ENCODE results near the gene ARHGEF11. TPM values are rescaled to one million over a fixed set of nuclear protein-coding genes. Genes with fewer than 3 reads are reported as not detected.

ARHGEF11 gene
- total and polyA plus RNA-seq, 7 donors = 7.0 to 22.8 (median 19.9) TPM

DNA sequence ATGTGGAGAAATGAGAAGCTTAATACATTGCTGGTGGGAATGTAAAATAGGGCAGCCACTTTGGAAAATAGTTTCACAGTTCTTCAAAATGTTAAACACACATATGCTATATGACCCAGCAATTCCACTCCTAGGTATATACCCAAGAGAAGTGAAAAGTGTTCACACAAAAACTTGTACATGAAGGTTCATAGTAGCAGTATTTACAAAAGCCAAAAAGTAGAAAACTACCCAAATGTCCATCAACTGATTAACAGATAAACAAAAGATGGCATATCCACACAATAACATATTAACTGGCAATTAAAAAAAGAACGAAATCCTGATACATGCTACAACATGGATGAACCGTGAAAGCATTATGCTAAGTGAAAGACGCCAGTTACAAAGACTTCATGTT is 33.7 kb downstream of the ARHGEF11 start:
- Histone ChIP-seq H3K9me3 (no peaks in the 10 kb centered on the region), H3K27ac (no peak overlapping the region)

DNA sequence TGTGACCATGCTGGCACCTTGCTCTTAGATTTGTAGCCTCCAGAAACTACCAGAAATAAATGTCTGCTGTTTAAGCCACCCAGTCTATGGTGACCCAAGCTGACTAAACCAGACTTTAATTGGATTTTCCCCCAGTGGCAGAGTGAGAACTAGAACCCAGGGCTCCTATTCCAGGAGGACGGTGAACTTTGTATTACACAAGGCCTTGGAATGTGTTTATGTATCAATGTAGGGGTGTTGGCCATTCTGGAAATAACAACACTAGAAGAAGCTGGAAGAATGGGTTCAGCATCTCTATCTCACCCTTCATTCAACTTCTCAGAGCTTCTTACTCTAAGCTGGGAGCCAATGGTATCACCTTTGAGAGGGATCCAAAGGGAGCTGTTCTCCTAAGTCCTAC is 37.0 kb downstream of the ARHGEF11 start:
- WGBS, 3 donors = 46 to 79% (median 55%) methylated on average over 1 of the region's 1 CpG
- Histone ChIP-seq H3K27ac (no peak overlapping the region), H3K4me1 (peaks cover 9% of the 10 kb centered on the region), H3K4me3 (no peak overlapping the region), H3K27me3 (ENCODE audit: insufficient read depth in 3 of 3, low read length in 2 of 3) (no peaks in the 10 kb centered on the region), H3K36me3 (ENCODE audit: insufficient read depth in 1 of 2, low read depth in 1 of 2) (no peaks in the 10 kb centered on the region), H3K9me3 (no peaks in the 10 kb centered on the region)
- ATAC-seq (no peak), DNase-seq (no peak)
- TF ChIP-seq, protein P1, sequence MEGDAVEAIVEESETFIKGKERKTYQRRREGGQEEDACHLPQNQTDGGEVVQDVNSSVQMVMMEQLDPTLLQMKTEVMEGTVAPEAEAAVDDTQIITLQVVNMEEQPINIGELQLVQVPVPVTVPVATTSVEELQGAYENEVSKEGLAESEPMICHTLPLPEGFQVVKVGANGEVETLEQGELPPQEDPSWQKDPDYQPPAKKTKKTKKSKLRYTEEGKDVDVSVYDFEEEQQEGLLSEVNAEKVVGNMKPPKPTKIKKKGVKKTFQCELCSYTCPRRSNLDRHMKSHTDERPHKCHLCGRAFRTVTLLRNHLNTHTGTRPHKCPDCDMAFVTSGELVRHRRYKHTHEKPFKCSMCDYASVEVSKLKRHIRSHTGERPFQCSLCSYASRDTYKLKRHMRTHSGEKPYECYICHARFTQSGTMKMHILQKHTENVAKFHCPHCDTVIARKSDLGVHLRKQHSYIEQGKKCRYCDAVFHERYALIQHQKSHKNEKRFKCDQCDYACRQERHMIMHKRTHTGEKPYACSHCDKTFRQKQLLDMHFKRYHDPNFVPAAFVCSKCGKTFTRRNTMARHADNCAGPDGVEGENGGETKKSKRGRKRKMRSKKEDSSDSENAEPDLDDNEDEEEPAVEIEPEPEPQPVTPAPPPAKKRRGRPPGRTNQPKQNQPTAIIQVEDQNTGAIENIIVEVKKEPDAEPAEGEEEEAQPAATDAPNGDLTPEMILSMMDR (IDR thresholded peaks at IDR 0.05) = no peak
- intact Hi-C loops (cut with DNase I) = no loop called here

More for the DNA sequence above, 33.7 kb downstream of the ARHGEF11 start:
- ATAC-seq = no peak
- Histone ChIP-seq H3K4me1 (no peaks in the 10 kb centered on the region), H3K4me3 (no peak overlapping the region), H3K27me3 (ENCODE audit: insufficient read depth in 3 of 3, low read length in 2 of 3) (no peaks in the 10 kb centered on the region), H3K36me3 (ENCODE audit: insufficient read depth in 1 of 2, low read depth in 1 of 2) (no peaks in the 10 kb centered on the region)
- no peak for DNase-seq
- TF ChIP-seq, protein P1 (IDR thresholded peaks at IDR 0.05) = no peak
- 96 to 99% (median 98%) methylated on average over 3 of the region's 3 CpGs for WGBS, 3 donors
- intact Hi-C loops (cut with DNase I) = no loop called here

DNA sequence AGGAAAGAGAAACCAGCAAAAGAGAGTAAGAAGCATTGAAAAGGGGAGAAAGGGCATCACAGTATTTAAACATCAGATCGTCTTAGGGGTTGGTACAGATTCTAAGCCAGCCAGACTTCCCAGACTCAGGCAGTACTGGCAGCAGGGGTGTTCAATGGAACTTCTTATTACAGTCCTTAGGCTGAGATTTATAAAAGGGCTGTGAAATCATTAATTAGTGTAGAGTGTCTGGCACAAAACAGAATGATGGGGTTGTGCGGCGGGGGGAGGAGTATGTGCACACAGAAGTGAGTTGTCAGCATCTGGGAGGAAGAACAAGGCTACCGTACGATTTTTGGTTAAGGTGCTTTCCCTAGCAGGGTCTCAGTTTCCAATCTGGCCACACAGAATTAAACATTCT is 38.2 kb downstream of the ARHGEF11 start:
- intact Hi-C loops (cut with DNase I) = no loop called here
- Histone ChIP-seq H3K36me3 (ENCODE audit: insufficient read depth in 1 of 2, low read depth in 1 of 2) (no peaks in the 10 kb centered on the region), H3K4me1 (peaks cover 9% of the 10 kb centered on the region), H3K4me3 (no peak overlapping the region), H3K27ac (no peak overlapping the region), H3K27me3 (ENCODE audit: insufficient read depth in 3 of 3, low read length in 2 of 3) (no peaks in the 10 kb centered on the region), H3K9me3 (no peaks in the 10 kb centered on the region)
- ATAC-seq (no peak), DNase-seq (no peak)
- 52 to 62% (median 58%) methylated on average over 5 of the region's 5 CpGs for WGBS, 3 donors
- TF ChIP-seq, protein P1 (IDR thresholded peaks at IDR 0.05) = no peak

DNA sequence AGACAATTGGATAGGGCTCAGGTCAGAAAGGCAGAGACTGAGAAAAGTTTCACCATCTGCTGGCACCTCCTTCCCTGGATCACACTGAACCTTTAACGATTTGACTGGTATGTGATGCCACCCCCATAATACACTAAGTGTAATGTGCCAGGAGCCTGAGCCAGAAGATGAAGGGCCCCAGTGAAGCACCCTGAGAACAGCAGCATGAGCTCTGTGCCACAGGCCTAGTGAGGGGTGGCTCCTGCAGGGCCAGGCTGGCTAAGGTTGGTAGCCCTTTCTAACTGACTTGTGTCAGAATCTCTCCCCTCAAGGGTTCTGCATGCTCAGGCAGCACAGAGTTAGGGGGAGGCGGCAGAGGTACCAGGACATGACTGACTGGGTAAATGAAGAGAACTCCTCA is 38.9 kb downstream of the ARHGEF11 start:
- Histone ChIP-seq H3K27me3 (ENCODE audit: insufficient read depth in 3 of 3, low read length in 2 of 3) (no peaks in the 10 kb centered on the region), H3K4me1 (peaks cover 9% of the 10 kb centered on the region), H3K36me3 (ENCODE audit: insufficient read depth in 1 of 2, low read depth in 1 of 2) (no peaks in the 10 kb centered on the region), H3K9me3 (no peaks in the 10 kb centered on the region), H3K4me3 (no peak overlapping the region), H3K27ac (no peak overlapping the region)
- no peak for ATAC-seq
- intact Hi-C loops (cut with DNase I) = no loop called here
- TF ChIP-seq, protein P1 (IDR thresholded peaks at IDR 0.05) = no peak
- 59 to 65% (median 61%) methylated on average over 2 of the region's 2 CpGs for WGBS, 3 donors
- no peak for DNase-seq

DNA sequence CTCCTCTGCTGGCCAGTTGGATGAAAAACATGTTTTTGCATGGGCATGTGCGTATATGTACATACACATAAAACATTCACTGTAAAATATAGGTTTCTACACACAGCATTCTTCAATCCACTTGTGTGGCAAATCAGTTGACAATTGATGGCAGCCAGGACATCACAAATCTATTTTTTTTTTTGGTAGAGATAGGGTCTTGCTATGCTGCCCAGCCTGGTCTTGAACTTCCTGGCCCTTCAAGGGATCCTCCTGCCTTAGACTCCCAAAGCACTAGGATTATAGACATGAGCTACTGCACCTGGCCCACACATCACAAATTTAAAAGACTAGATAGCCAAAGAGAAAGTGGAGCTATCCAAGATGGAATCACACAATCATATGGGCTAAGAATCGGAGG is 39.6 kb downstream of the ARHGEF11 start:
- Histone ChIP-seq H3K4me1 (peaks cover 12% of the 10 kb centered on the region), H3K4me3 (no peak overlapping the region), H3K9me3 (no peaks in the 10 kb centered on the region), H3K27ac (no peak overlapping the region), H3K27me3 (ENCODE audit: insufficient read depth in 3 of 3, low read length in 2 of 3) (no peaks in the 10 kb centered on the region), H3K36me3 (ENCODE audit: insufficient read depth in 1 of 2, low read depth in 1 of 2) (no peaks in the 10 kb centered on the region)
- intact Hi-C loops (cut with DNase I) = no loop called here
- TF ChIP-seq, protein P1 (IDR thresholded peaks at IDR 0.05) = no peak
- ATAC-seq (no peak), DNase-seq (no peak)
- 50 to 74% (median 51%) methylated on average over 2 of the region's 2 CpGs for WGBS, 3 donors

Measured in psoas muscle (tissue), 8 donors.